ENCODE measurements around the gene FNDC3A.
A peak's percentile ranks its signal among the peaks of the same experiment; 100 is the strongest.
"Not testable (repeated sequence)": the region's sequence is repeated elsewhere in the genome, so short reads cannot be mapped to it uniquely, and the experiment has no call there.

The FNDC3A gene

DNA sequence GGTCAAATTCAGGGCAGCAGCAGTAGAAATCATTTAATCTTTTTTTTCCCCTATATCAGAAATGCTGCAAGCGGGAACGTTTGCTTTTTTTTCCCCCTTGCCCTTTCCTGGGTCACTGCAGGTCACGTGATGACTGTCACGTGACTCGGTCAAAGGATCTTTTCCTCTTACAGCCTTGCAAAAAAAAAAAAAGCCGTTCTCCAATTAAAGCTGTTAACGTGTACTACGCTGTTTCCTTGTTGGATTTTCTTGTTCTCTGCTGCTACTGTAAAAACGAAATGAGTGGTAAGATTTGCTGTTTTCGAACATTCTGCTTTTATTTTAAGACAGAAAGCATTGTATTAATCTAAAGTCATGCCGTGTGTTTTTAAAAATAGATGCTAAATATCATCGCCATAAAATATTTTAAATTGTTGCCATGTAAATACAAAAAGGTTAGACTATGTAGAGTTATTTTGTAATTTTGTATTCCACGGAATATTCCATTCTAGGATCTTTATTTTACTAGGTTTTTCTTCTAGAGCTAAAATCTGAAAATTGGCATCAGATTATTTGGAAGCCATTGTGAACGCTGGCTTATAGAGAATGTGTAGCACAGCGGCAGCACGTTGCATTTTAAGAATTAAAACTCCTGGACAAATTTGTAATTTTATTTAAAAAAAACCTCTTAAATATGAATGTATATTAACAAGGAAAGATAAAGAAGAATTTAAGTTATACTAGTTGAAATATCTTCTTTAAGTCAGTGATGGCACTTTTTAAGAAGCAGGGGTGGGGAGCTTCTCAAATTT lies 134.6 kb downstream of the FNDC3A start:
- DNase-seq (ENCODE audit: low read depth), result peak; percentile 93
- H3K4me3 ChIP-seq (ENCODE audit: low read depth, low read length), result peak overlapping the region; percentile 88
- peak; percentile 62 for TF ChIP-seq POLR2A (IDR thresholded peaks at IDR 0.05; ENCODE audit: extremely low read depth, insufficient read length)
- TF ChIP-seq, protein P1, sequence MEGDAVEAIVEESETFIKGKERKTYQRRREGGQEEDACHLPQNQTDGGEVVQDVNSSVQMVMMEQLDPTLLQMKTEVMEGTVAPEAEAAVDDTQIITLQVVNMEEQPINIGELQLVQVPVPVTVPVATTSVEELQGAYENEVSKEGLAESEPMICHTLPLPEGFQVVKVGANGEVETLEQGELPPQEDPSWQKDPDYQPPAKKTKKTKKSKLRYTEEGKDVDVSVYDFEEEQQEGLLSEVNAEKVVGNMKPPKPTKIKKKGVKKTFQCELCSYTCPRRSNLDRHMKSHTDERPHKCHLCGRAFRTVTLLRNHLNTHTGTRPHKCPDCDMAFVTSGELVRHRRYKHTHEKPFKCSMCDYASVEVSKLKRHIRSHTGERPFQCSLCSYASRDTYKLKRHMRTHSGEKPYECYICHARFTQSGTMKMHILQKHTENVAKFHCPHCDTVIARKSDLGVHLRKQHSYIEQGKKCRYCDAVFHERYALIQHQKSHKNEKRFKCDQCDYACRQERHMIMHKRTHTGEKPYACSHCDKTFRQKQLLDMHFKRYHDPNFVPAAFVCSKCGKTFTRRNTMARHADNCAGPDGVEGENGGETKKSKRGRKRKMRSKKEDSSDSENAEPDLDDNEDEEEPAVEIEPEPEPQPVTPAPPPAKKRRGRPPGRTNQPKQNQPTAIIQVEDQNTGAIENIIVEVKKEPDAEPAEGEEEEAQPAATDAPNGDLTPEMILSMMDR (IDR thresholded peaks at IDR 0.05; ENCODE audit: low read depth, low read length), result no peak
- peak; percentile 94 for TF ChIP-seq MYC (IDR thresholded peaks at IDR 0.05; ENCODE audit: low read depth, low read length)
- TF ChIP-seq, protein P2, sequence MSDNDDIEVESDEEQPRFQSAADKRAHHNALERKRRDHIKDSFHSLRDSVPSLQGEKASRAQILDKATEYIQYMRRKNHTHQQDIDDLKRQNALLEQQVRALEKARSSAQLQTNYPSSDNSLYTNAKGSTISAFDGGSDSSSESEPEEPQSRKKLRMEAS (IDR thresholded peaks at IDR 0.05; ENCODE audit: low read depth, low read length), result peak; percentile 99

DNA sequence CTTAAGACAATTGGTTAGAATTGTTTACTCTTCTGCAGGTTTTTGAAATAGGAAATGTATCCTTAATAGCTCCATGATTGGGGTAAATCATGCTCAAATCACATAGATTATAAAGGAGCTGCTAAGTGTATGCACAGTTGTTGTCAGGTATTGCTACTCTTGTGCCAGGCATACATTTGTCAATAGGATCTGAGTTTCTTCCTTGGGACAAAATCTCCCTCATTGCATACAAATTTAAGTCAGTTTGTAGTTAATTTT lies 135.1 kb downstream of the FNDC3A start:
- peak overlapping the region; percentile 88 for H3K4me3 ChIP-seq (ENCODE audit: low read depth, low read length)
- TF ChIP-seq, protein P1 (IDR thresholded peaks at IDR 0.05; ENCODE audit: low read depth, low read length), result no peak
- TF ChIP-seq POLR2A (IDR thresholded peaks at IDR 0.05; ENCODE audit: extremely low read depth, insufficient read length) (no peak), MYC (IDR thresholded peaks at IDR 0.05; ENCODE audit: low read depth, low read length) (no peak)
- TF ChIP-seq, protein P2 (IDR thresholded peaks at IDR 0.05; ENCODE audit: low read depth, low read length), result no peak
- DNase-seq (ENCODE audit: low read depth), result peak; percentile 36

DNA sequence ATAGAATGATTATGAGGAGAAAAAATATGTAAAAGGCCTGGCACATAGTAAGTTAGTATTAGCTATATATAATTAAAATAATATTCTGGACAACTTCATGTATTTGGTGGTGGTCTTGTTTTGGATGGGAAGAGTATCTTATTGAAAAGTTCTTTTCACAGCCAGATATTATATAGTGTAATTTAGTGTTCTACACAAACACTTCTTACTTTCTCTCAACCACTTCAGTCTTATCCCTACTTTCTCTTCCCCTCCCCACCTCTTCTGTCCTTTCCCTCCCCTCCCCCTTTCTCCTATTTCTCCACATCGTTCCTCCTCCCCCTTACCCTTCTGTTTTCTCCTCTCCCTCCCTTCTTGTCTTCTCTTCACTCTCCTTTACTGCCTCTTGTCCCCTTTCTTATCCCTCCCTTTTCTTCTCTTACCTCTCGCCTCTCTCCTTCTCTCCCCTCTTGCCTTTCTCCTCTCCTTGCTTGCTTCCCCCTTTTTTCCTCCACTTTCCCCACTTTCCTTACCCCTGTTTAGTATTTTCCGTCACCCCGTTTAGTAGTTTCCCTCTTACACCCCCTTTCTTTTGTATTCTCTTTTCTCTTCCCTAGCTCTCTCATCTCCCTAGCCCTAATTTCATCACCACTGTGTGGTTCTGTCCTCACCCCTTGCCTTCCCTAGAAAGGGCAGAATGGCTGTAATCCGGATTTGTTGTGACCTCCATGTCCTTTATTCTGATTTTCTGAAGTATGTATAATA lies 137.2 kb downstream of the FNDC3A start:
- peak; percentile 71 for DNase-seq (ENCODE audit: low read depth)
- peak overlapping the region; percentile 88 for H3K4me3 ChIP-seq (ENCODE audit: low read depth, low read length)
- TF ChIP-seq MYC (IDR thresholded peaks at IDR 0.05; ENCODE audit: low read depth, low read length), result no peak
- TF ChIP-seq, protein P2 (IDR thresholded peaks at IDR 0.05; ENCODE audit: low read depth, low read length), result no peak
- TF ChIP-seq, protein P1 (IDR thresholded peaks at IDR 0.05; ENCODE audit: low read depth, low read length), result no peak
- TF ChIP-seq POLR2A (IDR thresholded peaks at IDR 0.05; ENCODE audit: extremely low read depth, insufficient read length), result no peak

DNA sequence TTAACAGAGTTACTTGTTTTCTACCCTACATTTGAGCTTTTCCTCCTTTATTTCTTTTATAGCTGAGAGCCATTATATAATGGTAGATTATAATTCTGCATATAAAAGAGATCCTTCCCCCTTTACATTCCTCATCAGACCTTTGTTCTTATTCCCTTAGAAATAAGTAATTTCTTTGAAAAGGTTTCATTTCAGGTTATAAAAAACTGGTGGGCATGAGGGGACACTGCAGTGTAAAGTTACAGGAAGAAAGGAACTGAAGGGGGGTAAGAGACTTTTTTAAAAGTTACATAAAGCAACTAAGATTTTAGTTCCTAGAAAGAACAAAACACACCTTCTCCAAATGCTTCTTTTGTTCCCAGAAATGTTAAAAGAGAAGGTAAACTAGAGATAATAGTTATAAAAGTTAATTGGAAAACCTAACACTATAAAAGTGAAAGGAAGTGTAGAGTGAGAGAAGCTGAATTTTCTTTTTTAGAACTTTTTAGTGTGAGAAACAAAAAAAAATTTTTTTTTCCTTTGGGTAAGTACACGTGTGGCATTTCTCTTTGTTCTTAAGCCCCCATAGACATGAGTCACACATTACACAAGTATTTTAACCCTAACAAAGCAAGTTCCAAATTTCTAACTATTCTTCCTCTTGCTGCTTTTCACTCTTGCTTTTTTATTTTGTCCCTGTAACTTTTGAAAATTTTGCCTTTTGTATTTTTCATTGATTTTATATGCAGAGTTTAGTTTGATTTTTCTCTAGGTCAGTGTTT lies 138.0 kb downstream of the FNDC3A start:
- peak overlapping the region; percentile 88 for H3K4me3 ChIP-seq (ENCODE audit: low read depth, low read length)
- DNase-seq (ENCODE audit: low read depth), result peak; percentile 81
- TF ChIP-seq, protein P2 (IDR thresholded peaks at IDR 0.05; ENCODE audit: low read depth, low read length), result peak; percentile 93
- TF ChIP-seq MYC (IDR thresholded peaks at IDR 0.05; ENCODE audit: low read depth, low read length), result peak; percentile 95
- TF ChIP-seq POLR2A (IDR thresholded peaks at IDR 0.05; ENCODE audit: extremely low read depth, insufficient read length), result no peak
- TF ChIP-seq, protein P1 (IDR thresholded peaks at IDR 0.05; ENCODE audit: low read depth, low read length), result no peak

DNA sequence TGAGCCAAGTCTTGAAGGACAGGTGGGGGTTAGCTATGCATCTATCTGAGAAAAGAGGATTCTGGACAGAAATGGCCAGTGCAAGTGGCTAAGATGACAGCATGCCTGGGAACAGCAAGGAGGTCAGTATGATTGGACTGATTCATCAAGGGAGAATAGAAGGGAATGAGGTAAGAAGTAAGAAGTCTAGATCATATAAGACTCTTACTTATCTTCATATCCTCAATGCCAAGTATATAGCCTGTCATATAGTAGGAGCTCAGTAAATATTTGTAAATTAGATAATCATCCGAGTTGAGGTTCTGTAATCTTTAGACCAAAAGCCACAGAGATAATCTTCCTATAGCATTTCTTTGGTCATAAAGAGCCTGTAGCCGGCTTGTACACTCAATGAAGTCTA lies 141.2 kb downstream of the FNDC3A start:
- no peak overlapping the region for H3K4me3 ChIP-seq (ENCODE audit: low read depth, low read length)
- no peak for DNase-seq (ENCODE audit: low read depth)
- TF ChIP-seq, protein P2 (IDR thresholded peaks at IDR 0.05; ENCODE audit: low read depth, low read length), result no peak
- TF ChIP-seq, protein P1 (IDR thresholded peaks at IDR 0.05; ENCODE audit: low read depth, low read length), result no peak
- TF ChIP-seq POLR2A (IDR thresholded peaks at IDR 0.05; ENCODE audit: extremely low read depth, insufficient read length), result no peak
- TF ChIP-seq MYC (IDR thresholded peaks at IDR 0.05; ENCODE audit: low read depth, low read length), result no peak

DNA sequence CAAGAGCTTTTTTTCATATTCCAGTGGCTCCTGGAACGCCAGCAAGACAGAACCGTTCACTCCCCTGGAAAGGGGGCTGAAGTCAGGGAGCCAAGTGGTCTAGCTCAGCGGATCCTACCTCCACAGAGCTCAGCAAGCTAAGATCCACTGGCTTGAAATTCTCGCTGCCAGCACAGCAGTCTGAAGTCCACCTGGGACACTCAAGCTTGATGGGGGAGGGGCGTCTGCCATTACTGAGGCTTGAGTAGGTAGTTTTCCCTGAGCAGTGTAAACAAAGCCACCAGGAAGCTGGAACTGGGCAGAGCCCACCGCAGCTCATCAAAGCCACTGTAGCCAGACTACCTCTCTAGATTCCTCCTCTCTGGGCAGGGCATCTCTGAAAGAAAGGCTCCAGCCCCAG lies 142.7 kb downstream of the FNDC3A start:
- DNase-seq (ENCODE audit: low read depth); H3K4me3 ChIP-seq (ENCODE audit: low read depth, low read length): not testable (repeated sequence)

All from NB4 (cell line).